IPS-18c (cell line): ENCODE data around the gene USP11.

Source experiments
- H3K4me3 ChIP-seq: 2 replicates; pipeline ENCODE4 v1.7.0; 2013; ENCODE audit warnings: low read depth, mild to moderate bottlenecking, low read length, moderate library complexity; ENCODE audit not compliant: insufficient read depth
- H3K9me3 ChIP-seq: one replicate; pipeline ENCODE4 v1.6.1; 2013; ENCODE audit warnings: mild to moderate bottlenecking, low read length, moderate library complexity; ENCODE audit not compliant: control insufficient read depth, insufficient read depth

USP11 gene

DNA sequence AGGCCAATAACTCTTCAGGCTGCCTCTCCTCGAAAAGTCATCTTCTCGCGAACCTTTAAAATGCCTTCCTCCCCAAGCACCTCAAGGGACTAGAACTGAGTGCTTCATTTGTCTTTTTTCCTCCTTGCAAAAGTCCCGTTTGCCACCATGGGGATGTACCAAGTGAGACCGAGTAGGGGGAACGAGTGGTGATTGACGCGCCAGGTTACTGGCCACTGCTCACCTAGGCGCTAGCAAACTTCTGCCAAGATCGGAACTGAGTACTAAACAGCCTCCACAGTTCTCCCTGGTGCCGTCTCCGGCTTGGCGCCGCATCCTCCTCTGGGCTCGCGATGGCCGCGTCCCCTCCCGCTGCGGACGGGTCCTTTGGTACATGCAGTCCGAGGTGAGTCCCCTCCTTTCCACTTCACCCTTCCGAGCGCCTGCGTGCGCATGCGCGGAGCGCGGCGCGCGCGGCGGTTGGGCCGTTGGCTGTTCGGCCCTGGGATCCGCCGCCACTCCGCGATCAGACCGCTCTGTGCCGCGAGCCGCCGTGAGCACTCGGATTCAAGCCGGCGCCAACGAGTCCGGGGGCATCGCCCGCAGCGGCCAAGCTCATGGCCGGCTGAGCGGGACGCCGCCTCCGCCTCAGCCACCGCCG is 14.4 kb upstream of the USP11 start, which contains the start of gene CDK16:
TSS of gene CDK16 (plus strand) at position 402 of the 640 bp plus-strand sequence. CDS start 4,877 bp downstream, outside the sequence.
- H3K4me3 ChIP-seq: peak within 1 kb of the TSS; percentile 96
- H3K9me3 ChIP-seq: no peaks in the 10 kb centered on the region

DNA sequence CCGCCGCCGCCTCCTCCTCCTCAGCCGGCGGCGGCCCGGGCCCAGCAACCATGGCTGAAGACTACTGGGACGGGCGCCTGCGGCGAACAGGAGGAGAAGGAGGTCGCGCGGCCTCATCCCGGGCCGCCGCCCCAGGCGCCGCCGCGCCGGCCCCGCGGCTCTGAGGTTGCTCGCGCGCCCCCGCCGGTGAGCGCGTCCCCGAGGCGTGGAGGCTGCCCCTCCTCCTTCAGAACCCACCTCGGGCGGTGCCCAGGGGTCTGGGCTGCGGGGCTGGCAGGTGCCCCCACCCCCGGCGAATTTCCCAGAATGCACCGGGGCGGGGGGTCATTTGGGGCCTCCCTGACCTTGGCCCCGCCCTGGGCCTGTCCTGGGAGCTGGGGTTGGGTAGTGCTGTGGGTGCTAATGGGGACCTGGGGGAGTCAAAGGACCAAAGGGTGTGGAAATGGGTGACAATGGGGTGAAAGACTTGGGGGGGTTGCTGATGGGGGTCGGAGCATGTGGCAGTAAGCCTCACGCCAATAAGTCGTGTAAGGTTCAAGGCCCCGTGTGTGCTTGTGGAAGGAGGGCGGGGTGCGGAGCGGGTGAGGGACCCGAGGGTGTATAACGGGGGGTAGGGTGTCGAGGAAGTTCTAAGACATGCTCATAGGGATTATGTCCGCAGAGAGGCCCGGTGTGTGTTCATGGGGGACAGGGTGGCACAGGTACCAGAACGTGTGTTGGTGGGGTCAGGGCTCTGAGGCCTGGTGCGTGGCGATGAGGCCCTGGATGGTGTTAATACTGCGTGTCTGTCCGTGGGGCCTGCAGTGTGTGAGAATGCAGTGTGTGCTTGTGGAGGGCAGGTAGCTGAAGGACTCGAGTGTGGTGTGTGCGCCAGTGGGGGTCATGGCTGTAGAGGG is 13.6 kb upstream of the USP11 start:
- no peaks in the 10 kb centered on the region for H3K9me3 ChIP-seq

DNA sequence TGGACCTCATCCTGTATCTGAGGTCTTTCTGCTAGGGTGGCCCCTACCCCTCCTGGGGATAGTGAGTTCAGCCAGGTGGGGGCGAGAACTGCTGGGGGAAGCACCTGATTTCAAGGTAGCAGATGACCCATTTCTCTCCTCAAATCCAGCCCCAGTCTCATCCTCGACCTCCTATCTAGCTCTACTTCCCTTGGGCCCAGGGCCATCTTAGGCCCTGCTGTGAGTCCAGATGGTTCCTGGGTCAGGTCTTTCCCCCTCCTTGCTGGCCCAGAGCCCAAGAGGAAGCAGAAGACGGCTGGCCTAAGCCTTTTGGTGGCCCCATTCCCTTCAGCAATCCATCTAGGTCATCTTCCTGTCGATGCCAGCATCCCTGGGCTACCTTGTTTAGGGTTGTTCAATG is 11.1 kb upstream of the USP11 start:
- no peak overlapping the region for H3K4me3 ChIP-seq
- no peaks in the 10 kb centered on the region for H3K9me3 ChIP-seq

More for the DNA sequence above, 13.6 kb upstream of the USP11 start:
- peak overlapping the region; percentile 96 for H3K4me3 ChIP-seq

DNA sequence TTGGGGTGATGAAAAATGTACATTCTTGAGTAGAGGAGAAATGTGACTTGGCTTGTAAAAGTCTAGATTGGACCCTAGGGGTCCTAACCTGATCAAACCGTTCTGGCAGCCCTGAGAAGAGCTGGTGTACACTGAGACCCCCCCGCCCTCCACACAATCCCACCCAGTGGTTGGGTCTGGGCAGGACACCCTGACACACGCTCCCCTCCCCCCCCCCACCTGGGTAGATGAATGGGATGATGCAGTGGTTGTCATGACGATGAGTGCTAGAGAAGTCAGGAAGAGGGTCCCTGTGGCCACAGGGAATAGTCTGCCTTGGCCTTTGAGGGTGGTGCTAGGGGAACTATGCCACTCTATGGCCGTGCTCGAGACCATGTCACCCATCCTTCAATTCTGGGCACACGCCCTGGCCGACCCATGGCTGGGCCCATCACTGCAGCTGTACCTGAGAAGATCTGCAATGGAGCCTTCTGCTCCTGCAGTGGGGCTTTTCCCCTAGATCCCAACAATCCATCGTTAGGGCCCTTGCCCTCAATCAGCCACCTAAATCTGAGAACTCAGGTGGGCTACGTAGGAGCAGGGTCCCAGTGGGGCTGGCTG is 10.0 kb upstream of the USP11 start:
- Histone ChIP-seq H3K4me3 (no peak overlapping the region), H3K9me3 (no peaks in the 10 kb centered on the region)

DNA sequence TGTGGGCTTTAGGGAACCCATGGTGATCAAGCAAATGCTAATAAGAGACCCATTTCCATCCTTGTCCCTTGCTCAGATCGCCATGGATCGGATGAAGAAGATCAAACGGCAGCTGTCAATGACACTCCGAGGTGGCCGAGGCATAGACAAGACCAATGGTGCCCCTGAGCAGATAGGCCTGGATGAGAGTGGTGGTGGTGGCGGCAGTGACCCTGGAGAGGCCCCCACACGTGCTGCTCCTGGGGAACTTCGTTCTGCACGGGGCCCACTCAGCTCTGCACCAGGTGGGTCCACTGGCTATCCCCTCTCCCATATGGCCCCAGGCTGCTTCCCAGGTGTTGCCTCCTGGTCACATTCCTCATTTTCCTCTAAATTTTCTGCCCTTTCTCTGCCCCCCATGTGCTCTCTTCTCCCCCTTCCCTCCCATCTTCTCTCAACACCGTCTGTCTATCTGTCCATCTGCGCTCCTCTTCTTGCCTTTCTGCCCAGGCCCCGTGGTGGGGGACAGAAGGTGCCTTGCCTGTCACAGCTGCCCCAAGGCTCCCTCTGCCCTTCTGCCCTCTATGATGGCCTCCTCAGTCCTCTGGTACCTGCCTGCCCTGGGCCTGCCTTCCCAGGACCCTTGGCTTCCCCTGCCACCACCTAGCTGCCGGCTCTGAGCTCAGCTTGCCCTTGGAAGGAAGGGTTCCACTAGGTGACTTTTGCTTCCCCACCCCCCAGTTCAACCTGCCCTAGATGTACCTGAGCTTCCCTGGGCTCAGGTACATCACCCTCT is 9.1 kb upstream of the USP11 start:
- no peak overlapping the region for H3K4me3 ChIP-seq

DNA sequence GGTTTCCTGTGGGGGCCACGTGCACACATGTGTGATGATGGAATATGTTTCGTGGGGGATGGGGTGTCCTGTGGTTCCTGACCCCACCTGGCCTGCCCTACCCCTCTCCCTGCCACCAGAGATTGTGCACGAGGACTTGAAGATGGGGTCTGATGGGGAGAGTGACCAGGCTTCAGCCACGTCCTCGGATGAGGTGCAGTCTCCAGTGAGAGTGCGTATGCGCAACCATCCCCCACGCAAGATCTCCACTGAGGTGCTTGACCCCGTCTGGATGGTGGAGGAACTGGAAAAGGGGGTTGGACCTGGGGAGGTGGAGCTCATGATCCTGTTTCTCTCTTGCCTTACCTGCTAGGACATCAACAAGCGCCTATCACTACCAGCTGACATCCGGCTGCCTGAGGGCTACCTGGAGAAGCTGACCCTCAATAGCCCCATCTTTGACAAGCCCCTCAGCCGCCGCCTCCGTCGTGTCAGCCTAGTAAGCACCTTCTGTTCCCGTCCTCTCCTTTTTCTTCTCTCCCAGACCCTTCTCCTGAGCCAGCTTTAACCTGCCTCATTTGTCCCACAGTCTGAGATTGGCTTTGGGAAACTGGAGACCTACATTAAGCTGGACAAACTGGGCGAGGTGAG is 8.4 kb upstream of the USP11 start:
- no peak overlapping the region for H3K4me3 ChIP-seq
- H3K9me3 ChIP-seq: peaks cover 2% of the 10 kb centered on the region

More for the DNA sequence above, 9.1 kb upstream of the USP11 start:
- H3K9me3 ChIP-seq: no peaks in the 10 kb centered on the region

DNA sequence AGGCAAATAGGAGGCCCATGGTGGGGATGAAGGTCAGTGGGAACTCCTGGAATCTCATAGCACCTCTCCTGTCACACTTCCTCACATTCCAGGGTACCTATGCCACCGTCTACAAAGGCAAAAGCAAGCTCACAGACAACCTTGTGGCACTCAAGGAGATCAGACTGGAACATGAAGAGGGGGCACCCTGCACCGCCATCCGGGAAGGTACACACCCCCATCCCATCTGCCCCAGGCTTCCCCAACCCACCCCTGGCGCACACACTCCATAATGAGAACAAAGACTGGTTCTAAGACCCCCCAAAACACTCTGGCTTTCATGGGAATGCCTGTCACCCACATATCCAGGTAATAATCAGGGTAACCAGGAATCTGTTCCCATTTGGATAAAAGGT is 7.9 kb upstream of the USP11 start:
- H3K4me3 ChIP-seq: no peak overlapping the region
- peaks cover 2% of the 10 kb centered on the region for H3K9me3 ChIP-seq

DNA sequence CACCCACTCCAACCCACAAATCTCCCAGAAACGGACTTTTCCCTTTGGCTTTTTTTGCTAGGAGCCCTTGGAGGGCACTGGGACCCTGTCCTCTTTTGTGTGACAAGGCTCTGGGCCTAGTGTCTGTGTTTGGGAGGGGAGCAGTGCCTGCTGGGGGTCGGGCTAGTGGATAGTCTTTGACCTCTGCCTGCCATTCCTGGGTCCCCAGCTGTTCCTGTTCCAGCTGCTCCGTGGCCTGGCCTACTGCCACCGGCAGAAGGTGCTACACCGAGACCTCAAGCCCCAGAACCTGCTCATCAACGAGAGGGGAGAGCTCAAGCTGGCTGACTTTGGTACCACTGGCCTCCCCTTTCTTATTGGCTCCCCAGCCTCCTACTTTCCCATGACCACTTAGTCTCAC is 6.7 kb upstream of the USP11 start:
- Histone ChIP-seq H3K9me3 (peaks cover 2% of the 10 kb centered on the region), H3K4me3 (no peak overlapping the region)

DNA sequence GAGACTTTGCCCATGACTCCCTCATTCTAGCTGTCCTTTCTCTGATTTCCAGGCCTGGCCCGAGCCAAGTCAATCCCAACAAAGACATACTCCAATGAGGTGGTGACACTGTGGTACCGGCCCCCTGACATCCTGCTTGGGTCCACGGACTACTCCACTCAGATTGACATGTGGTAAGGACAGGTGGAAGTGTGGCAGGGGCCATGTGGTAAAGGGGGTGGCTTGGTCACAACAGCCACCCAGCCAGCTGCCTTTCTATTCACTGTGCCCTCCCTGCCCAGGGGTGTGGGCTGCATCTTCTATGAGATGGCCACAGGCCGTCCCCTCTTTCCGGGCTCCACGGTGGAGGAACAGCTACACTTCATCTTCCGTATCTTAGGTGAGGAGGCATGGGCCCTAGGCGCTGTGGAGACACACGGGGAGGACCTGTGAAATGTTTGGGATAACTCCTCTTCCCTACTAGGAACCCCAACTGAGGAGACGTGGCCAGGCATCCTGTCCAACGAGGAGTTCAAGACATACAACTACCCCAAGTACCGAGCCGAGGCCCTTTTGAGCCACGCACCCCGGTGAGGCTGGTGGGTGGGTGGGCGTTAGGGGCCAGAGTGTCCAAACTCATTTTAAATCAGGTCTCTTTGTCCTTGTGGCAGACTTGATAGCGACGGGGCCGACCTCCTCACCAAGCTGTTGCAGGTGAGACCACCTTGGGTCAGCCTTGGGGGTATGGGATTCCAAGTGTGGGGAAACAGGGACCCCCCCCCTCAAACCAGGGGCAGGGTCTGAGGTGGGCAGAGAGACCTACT is 6.1 kb upstream of the USP11 start:
- no peak overlapping the region for H3K4me3 ChIP-seq

DNA sequence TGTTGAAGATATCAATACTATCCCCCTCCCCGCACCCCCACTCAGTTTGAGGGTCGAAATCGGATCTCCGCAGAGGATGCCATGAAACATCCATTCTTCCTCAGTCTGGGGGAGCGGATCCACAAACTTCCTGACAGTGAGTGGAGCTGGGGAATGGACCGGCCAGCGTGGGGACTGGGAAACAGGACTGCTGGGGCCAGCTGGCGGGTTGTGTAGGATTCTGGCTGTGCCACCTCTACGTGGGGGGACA is 5.5 kb upstream of the USP11 start:
- no peak overlapping the region for H3K4me3 ChIP-seq

More for the DNA sequence above, 6.1 kb upstream of the USP11 start:
- H3K9me3 ChIP-seq: peaks cover 2% of the 10 kb centered on the region

DNA sequence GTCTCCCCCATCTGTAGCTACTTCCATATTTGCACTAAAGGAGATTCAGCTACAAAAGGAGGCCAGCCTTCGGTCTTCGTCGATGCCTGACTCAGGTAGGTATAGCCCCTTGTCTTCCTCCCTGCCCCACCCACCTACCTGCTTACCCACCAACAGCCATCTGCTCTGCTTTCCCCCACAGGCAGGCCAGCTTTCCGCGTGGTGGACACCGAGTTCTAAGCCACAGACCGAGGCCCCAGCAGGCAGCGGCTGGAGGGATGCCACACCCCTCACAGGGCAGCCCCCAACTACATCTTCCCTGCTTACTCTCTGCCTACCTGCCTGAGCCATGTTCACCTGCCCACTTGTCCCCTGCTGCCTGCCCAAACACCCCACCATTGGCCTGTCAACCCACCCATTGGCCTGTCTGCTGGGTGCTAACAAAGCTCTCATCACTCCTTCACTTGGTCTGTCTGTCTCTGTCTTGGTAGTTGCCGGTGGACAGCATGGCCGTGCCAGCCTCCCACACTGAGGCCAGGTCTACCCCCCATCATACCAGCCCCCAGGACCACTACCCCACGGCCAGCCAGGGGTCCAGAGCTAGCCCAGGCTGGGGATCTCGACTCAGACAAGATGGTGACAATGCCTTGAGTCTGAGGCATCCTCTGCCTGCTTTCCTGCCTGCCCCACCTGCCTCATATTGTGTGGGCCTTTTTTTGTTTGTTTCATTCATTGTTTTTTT is 4.1 kb upstream of the USP11 start:
- Histone ChIP-seq H3K4me3 (no peak overlapping the region), H3K9me3 (peaks cover 2% of the 10 kb centered on the region)

More for the DNA sequence above, 5.5 kb upstream of the USP11 start:
- peaks cover 2% of the 10 kb centered on the region for H3K9me3 ChIP-seq

DNA sequence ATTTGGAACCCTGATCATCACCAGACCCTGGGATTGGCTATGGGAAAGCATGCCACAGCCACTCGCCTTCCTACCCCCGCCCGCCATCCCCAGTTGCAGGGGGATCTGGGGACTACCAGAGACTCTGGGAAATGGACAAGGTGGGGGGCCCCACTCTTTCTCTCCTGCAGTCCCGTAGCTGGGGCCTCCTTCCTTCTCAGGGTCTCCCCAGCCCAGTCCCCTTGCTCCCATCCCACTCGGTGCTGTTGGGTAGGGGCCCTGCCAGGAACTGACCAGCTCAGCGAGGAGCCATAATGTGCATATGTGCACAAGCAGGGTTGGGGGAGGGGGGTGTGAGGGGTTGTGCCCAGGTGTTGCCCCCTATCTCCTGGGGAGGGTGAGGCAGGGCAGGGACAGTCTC is 3.4 kb upstream of the USP11 start:
- no peak overlapping the region for H3K4me3 ChIP-seq
- H3K9me3 ChIP-seq: peaks cover 2% of the 10 kb centered on the region

DNA sequence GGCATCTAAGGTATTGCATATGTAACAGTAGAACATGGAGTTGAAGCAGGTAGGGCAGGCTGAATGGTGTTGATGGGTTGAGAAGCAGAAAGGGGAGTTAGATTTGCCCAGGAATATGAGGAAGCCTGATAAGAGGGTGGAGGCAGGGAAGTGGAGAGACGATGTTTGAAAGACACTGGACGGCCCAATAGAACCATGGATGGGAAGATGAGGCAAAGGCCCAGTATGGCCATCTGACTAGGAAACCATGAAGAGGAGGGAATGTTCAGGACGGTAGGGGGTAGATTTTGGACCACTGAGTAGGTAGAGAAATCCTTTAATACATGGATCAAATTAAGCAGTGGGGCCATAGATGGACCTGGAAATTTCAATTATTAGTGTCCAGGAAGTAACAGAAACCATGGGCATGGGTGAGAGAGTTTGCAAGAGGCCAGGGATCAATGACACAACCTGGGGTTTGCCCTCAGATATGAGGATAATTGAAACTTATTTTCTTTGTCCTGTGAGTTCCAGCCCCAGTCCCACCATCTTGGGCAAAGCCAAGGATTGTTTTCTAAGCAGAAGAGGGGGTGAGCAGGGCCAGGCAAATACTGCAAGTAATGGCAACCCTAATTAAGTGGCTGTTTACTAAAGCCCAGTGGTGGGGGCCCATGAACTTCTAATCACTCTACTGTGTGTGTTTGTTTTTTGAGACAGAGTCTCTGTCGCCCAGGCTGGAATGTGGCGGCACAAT is 2.5 kb upstream of the USP11 start:
- Histone ChIP-seq H3K9me3 (peaks cover 2% of the 10 kb centered on the region), H3K4me3 (no peak overlapping the region)

DNA sequence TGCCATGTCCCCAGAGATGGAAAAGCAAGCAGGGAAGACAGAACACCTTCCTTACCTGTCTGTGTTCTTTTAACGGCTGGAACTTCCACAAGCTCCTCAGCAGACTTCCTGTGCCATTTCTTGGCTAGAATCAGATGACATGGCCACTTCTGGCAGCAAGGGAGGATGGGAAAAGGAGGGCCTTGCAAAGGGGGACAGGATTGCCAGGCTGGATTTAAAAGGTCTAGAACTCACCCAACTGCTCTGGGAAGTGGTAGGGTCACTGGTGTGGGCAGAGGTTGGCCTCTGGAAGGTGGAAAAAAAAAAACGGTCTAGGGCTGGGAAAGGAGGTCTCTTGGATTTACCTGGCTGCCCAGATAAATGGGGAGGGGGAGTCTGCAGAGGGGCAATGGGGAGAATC is 1.6 kb upstream of the USP11 start:
- Histone ChIP-seq H3K4me3 (no peak overlapping the region), H3K9me3 (peaks cover 2% of the 10 kb centered on the region)

DNA sequence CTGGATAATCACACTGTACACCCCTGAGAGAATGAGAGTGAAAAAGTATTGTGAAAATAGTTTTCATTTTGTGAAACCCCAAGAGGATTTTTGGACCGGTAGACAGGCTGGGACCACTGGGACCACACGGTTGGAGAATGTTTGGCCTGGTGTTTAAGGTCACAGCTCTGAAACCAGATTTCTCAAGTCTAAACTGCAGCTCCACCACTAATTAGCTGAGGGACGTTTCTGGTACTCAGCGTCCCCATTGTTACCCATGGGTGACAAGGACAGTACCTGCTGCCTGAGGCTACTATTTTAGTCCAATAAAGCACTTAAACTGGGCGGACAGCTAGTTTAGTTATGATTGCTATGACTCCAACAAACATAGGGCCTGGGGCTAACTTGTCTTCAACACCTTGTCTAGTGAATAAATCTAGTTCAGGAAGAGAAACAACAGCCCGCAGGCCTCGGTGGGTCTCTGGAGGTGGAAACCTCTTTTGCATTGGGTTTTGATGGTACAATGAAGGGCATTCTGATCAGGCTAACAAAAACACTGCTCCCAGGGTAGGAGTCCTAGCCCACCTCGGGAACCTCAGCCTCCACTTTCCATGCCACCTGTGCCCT is 509 bp upstream of the USP11 start:
- peak overlapping the region; percentile 90 for H3K4me3 ChIP-seq
- peaks cover 2% of the 10 kb centered on the region for H3K9me3 ChIP-seq
